Neural cell (in vitro differentiated cells): Measurements from ENCODE around the gene OSCP1. TPM values are rescaled to one million over a fixed set of nuclear protein-coding genes. Genes with fewer than 3 reads are reported as not detected.

Source experiments
- H2AFZ ChIP-seq: fragments of 200-600, 300-800 bp; sonication (generic), shearing (Covaris generic); 2 replicates; pipeline ENCODE4 v1.6.0; 2014; ENCODE audit warnings: low read depth, mild to moderate bottlenecking, antibody characterized with exemption, low read length, moderate library complexity
- H3F3A ChIP-seq: fragments of 200-600 bp; shearing (Covaris generic); 2 replicates; pipeline ENCODE4 v1.6.1; 2016; ENCODE audit warnings: mild to moderate bottlenecking, moderate library complexity, mixed read lengths, antibody characterized with exemption, low read length; ENCODE audit not compliant: insufficient read depth, poor library complexity, severe bottlenecking
- H3K27ac ChIP-seq: fragments of 200-600, 300-800 bp; sonication (generic), shearing (Covaris generic); 2 replicates; pipeline ENCODE4 v1.5.1; 2014; ENCODE audit warnings: mild to moderate bottlenecking, low read length, moderate library complexity
- H3K27me3 ChIP-seq: fragments of 300-800, 200-600 bp; sonication (generic), shearing (Covaris generic); 2 replicates; pipeline ENCODE4 v1.6.0; 2014; ENCODE audit warnings: mild to moderate bottlenecking, low read depth, low read length, moderate library complexity; ENCODE audit not compliant: insufficient read depth
- H3K36me3 ChIP-seq: fragments of 300-800, 200-600 bp; sonication (generic), shearing (Covaris generic); 2 replicates; pipeline ENCODE4 v1.5.1; 2014; ENCODE audit warnings: mild to moderate bottlenecking, antibody characterized with exemption, low read length, moderate library complexity; ENCODE audit not compliant: insufficient read depth
- H3K4me2 ChIP-seq: fragments of 300-800, 200-600 bp; sonication (generic), shearing (Covaris generic); 2 replicates; pipeline ENCODE4 v1.6.0; 2014; ENCODE audit warnings: mild to moderate bottlenecking, low read length
- H3K4me3 ChIP-seq: fragments of 300-800, 200-600 bp; sonication (generic), shearing (Covaris generic); 2 replicates; pipeline ENCODE4 v1.5.1; 2014; ENCODE audit warnings: mild to moderate bottlenecking, low read length, moderate library complexity
- H3K79me2 ChIP-seq: fragments of 200-600 bp; shearing (Covaris generic); replicated peaks from 2 replicates; pipeline ENCODE4 v1.6.0; 2014; ENCODE audit warnings: mild to moderate bottlenecking, low read length, moderate library complexity; ENCODE audit not compliant: insufficient read depth
- H3K9ac ChIP-seq: fragments of 300-800, 200-600 bp; sonication (generic), shearing (Covaris generic); 2 replicates; pipeline ENCODE4 v1.6.1; 2016; ENCODE audit warnings: mild to moderate bottlenecking, low read length, mixed read lengths
- H3K9me2 ChIP-seq: fragments of 200-600 bp; shearing (Covaris generic); 2 replicates; pipeline ENCODE4 v1.6.1; 2016; ENCODE audit warnings: mild to moderate bottlenecking, low read length, mixed read lengths; ENCODE audit not compliant: insufficient read depth
- H3K9me3 ChIP-seq: fragments of 200-600, 300-800 bp; sonication (generic), shearing (Covaris generic); 2 replicates; pipeline ENCODE4 v1.6.1; 2016; ENCODE audit warnings: mild to moderate bottlenecking, mixed run types, low read length, moderate library complexity, mixed read lengths
- H4K20me1 ChIP-seq: fragments of 200-600 bp; shearing (Covaris generic); 2 replicates; pipeline ENCODE4 v1.6.1; 2016; ENCODE audit warnings: mild to moderate bottlenecking, mixed run types; ENCODE audit not compliant: insufficient read depth
- EP300 ChIP-seq: fragments of 450-650 bp; conservative IDR thresholded peaks from 2 replicates; pipeline ENCODE4 v1.6.1; 2014; ENCODE audit warnings: antibody characterized with exemption, mild to moderate bottlenecking, moderate library complexity; ENCODE audit not compliant: poor library complexity, severe bottlenecking
- EZH2 ChIP-seq: fragments of 200-600, 300-800 bp; shearing (Covaris generic), sonication (generic); IDR thresholded peaks from 2 replicates; pipeline ENCODE4 v1.6.1; 2014; ENCODE audit warnings: antibody characterized with exemption, low read length, borderline replicate concordance, mild to moderate bottlenecking; ENCODE audit not compliant: insufficient read depth, poor library complexity, severe bottlenecking
- MXI1 ChIP-seq: fragments of 450-650 bp; conservative IDR thresholded peaks from 2 replicates; pipeline ENCODE4 v1.6.1; 2014; ENCODE audit warnings: antibody characterized with exemption, mild to moderate bottlenecking; ENCODE audit not compliant: poor library complexity, severe bottlenecking
- POLR2AphosphoS5 ChIP-seq: IDR thresholded peaks from 2 replicates; pipeline ENCODE4 v1.6.1; 2012
- RAD21 ChIP-seq: fragments of 450-650 bp; conservative IDR thresholded peaks from 2 replicates; pipeline ENCODE4 v1.6.1; 2014; ENCODE audit warnings: antibody characterized with exemption, mild to moderate bottlenecking, moderate library complexity
- SMC3 ChIP-seq: fragments of 450-650 bp; conservative IDR thresholded peaks from 2 replicates; pipeline ENCODE4 v1.6.1; 2014; ENCODE audit warnings: antibody characterized with exemption, mild to moderate bottlenecking, moderate library complexity; ENCODE audit not compliant: poor library complexity
- TAF1 ChIP-seq: IDR thresholded peaks from 2 replicates; pipeline ENCODE4 v1.6.1; 2012; ENCODE audit warnings: low read depth
- polyA plus RNA-seq: library from polyadenylated mRNA; depleted of rRNA; stranded (reverse); fragments of >200 nt; gene quantifications from 2 replicates; pipeline ENCODE4 v1.2.3, GENCODE V29; 2014
- TF ChIP-seq, protein P1 (sequence below): fragments of 450-650 bp; IDR thresholded peaks from 2 replicates; pipeline ENCODE4 v1.5.1; 2014; ENCODE audit warnings: antibody characterized with exemption, mild to moderate bottlenecking, moderate library complexity; ENCODE audit not compliant: poor library complexity, severe bottlenecking
- TF ChIP-seq, protein P2 (sequence below): IDR thresholded peaks from 2 replicates; pipeline ENCODE4 v1.6.1; 2012; ENCODE audit warnings: borderline replicate concordance

Gene OSCP1
- polyA plus RNA-seq, 1 donor from 2014 or later = 20.7 TPM

DNA sequence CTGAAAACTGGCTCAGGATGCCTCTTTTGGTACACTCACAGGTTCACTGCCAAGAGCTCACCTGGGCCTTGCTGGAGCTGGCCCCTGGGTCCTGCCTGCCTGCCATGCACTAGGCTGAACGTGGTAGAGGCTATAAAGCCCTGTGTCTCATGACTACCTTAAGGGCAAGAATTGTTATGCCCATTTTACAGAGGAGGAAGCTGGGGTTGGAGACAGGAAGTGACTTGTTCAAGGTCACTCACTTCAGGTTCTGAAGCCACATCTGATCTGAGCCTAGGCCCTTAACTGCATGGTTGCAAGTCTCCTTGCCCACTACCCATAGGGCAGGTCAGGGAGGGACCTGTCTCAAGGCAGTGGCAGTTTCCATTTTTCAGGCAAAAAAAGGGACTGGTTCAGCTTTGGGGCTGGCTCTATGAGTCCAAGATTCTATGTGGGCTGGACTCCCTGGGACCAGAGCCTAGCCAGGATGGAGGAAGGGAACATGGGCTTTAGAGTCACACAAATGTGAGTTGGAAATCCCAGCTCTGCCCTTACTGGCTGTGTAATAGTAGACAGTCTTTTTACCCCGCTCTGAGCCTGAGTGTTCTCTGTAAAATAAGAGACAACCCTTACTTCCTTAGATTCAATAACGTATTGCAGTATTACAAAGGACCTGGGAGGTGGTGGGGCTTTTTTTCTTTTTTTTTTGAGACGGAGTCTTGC, 72.3 kb downstream of the OSCP1 start:
- H3K79me2 ChIP-seq = peaks cover 21% of the 10 kb centered on the region

DNA sequence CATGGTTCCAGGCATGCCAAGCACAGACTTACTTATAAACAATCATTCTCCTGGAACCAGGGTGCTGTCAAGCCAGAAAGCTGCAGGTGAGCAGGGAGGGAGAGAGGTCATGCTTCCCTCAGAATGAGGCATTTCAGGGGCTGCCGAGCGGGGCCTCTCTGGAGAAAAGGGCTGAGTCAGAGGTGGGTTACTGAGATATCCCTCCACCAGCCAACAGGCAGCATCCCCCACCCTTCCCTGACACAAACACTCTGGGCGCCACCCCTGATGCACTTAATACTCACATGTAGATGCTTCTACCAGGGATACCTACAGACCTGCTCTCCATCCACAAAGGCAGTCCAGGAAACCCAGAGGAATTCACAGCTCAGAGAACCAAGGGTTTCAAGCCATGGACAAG, 77.6 kb downstream of the OSCP1 start:
- no peaks in the 10 kb centered on the region for H3K9me3 ChIP-seq
- no peaks in the 10 kb centered on the region for H3F3A ChIP-seq
- no peak overlapping the region for H3K4me3 ChIP-seq
- peaks cover 5% of the 10 kb centered on the region for H3K79me2 ChIP-seq
- TF ChIP-seq EP300 (no peak), RAD21 (no peak), SMC3 (no peak), POLR2AphosphoS5 (no peak), TAF1 (no peak), MXI1 (no peak), EZH2 (no peak)
- TF ChIP-seq, protein P1, sequence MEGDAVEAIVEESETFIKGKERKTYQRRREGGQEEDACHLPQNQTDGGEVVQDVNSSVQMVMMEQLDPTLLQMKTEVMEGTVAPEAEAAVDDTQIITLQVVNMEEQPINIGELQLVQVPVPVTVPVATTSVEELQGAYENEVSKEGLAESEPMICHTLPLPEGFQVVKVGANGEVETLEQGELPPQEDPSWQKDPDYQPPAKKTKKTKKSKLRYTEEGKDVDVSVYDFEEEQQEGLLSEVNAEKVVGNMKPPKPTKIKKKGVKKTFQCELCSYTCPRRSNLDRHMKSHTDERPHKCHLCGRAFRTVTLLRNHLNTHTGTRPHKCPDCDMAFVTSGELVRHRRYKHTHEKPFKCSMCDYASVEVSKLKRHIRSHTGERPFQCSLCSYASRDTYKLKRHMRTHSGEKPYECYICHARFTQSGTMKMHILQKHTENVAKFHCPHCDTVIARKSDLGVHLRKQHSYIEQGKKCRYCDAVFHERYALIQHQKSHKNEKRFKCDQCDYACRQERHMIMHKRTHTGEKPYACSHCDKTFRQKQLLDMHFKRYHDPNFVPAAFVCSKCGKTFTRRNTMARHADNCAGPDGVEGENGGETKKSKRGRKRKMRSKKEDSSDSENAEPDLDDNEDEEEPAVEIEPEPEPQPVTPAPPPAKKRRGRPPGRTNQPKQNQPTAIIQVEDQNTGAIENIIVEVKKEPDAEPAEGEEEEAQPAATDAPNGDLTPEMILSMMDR = no peak
- TF ChIP-seq, protein P2, sequence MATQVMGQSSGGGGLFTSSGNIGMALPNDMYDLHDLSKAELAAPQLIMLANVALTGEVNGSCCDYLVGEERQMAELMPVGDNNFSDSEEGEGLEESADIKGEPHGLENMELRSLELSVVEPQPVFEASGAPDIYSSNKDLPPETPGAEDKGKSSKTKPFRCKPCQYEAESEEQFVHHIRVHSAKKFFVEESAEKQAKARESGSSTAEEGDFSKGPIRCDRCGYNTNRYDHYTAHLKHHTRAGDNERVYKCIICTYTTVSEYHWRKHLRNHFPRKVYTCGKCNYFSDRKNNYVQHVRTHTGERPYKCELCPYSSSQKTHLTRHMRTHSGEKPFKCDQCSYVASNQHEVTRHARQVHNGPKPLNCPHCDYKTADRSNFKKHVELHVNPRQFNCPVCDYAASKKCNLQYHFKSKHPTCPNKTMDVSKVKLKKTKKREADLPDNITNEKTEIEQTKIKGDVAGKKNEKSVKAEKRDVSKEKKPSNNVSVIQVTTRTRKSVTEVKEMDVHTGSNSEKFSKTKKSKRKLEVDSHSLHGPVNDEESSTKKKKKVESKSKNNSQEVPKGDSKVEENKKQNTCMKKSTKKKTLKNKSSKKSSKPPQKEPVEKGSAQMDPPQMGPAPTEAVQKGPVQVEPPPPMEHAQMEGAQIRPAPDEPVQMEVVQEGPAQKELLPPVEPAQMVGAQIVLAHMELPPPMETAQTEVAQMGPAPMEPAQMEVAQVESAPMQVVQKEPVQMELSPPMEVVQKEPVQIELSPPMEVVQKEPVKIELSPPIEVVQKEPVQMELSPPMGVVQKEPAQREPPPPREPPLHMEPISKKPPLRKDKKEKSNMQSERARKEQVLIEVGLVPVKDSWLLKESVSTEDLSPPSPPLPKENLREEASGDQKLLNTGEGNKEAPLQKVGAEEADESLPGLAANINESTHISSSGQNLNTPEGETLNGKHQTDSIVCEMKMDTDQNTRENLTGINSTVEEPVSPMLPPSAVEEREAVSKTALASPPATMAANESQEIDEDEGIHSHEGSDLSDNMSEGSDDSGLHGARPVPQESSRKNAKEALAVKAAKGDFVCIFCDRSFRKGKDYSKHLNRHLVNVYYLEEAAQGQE = no peak
- H3K27ac ChIP-seq = no peak overlapping the region
- no peaks in the 10 kb centered on the region for H3K27me3 ChIP-seq
- no peaks in the 10 kb centered on the region for H3K36me3 ChIP-seq
- no peak overlapping the region for H3K9ac ChIP-seq
- no peaks in the 10 kb centered on the region for H4K20me1 ChIP-seq
- no peak overlapping the region for H3K4me2 ChIP-seq
- no peaks in the 10 kb centered on the region for H3K9me2 ChIP-seq
- no peak overlapping the region for H2AFZ ChIP-seq

More for the DNA sequence above, 72.3 kb downstream of the OSCP1 start:
- Histone ChIP-seq H3K4me2 (no peak overlapping the region), H3K4me3 (no peak overlapping the region), H3F3A (no peaks in the 10 kb centered on the region), H3K9me3 (no peaks in the 10 kb centered on the region), H3K27ac (no peak overlapping the region), H3K9ac (no peak overlapping the region), H2AFZ (no peak overlapping the region), H4K20me1 (peaks cover 2% of the 10 kb centered on the region), H3K27me3 (no peaks in the 10 kb centered on the region), H3K9me2 (no peaks in the 10 kb centered on the region), H3K36me3 (no peaks in the 10 kb centered on the region)
- TF ChIP-seq RAD21 (no peak), POLR2AphosphoS5 (no peak), EZH2 (no peak), MXI1 (no peak), TAF1 (no peak), EP300 (no peak), SMC3 (no peak)
- TF ChIP-seq, protein P2 = no peak
- TF ChIP-seq, protein P1 = no peak
